ENCODE measurements around the gene WDR93.

Gene WDR93

GRCh38 chr15:89693091-89693490 is 2.5 kb downstream of the WDR93 start:
- H3K4me3 ChIP-seq (ENCODE audit: low read depth, low read length) = no peak overlapping the region
- TF ChIP-seq CTCF (IDR thresholded peaks at IDR 0.05; ENCODE audit: low read depth, low read length) = no peak

DNA sequence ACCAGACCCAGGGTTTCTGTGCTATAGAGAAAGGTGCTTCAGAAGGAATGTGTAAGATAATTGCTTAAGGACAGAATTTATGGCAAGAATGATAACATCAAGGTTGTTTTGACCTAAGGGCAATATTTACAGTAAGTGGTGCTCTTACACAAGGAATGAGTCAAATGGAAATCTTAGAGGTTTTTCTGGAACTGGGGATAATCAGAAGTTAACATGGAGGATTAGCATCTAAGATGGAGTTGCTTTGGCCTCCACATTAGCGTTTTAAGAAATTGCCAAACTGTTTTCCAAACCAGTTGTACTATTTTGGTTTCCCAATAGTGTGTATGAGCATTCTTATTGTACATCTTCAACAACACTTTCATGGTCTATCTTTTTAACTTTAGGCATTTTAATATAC is 3.1 kb downstream of the WDR93 start:
- TF ChIP-seq CTCF (IDR thresholded peaks at IDR 0.05; ENCODE audit: low read depth, low read length) = no peak
- no peak overlapping the region for H3K4me3 ChIP-seq (ENCODE audit: low read depth, low read length)

DNA sequence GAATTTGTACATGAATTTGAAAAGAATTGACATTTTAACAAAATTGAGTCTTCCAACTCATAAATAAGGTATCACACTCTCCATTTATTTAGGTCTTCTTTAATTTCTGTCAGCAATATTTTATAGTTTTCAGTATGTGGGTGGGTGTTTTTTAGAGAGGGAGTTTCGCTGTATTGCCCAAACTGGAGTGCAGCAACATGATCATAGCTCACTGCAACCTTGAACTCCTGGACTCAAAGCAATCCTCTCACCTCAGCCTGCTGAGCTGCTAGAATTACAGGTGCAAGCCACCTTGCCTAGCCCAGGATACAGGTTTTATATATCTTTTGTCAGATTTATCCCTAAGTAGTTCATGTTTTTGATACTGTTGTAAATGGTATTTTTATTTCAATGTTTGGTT is 4.6 kb downstream of the WDR93 start:
- no peak overlapping the region for H3K4me3 ChIP-seq (ENCODE audit: low read depth, low read length)
- no peak for TF ChIP-seq CTCF (IDR thresholded peaks at IDR 0.05; ENCODE audit: low read depth, low read length)

GRCh38 chr15:89704411-89704810 is 13.8 kb downstream of the WDR93 start:
- H3K4me3 ChIP-seq (ENCODE audit: low read depth, low read length) = no peak overlapping the region
- no peak for TF ChIP-seq CTCF (IDR thresholded peaks at IDR 0.05; ENCODE audit: low read depth, low read length)

- TF ChIP-seq CTCF (IDR thresholded peaks at IDR 0.05; ENCODE audit: low read depth, low read length) = no peak
- H3K4me3 ChIP-seq (ENCODE audit: low read depth, low read length) = no peak overlapping the region
Observed at GRCh38 chr15:89707577-89707976, 17.0 kb downstream of the WDR93 start.

- no peak for TF ChIP-seq CTCF (IDR thresholded peaks at IDR 0.05; ENCODE audit: low read depth, low read length)
- H3K4me3 ChIP-seq (ENCODE audit: low read depth, low read length) = no peak overlapping the region
Observed at GRCh38 chr15:89714775-89715174, 24.2 kb downstream of the WDR93 start.

GRCh38 chr15:89723031-89723430 is 32.4 kb downstream of the WDR93 start:
- H3K4me3 ChIP-seq (ENCODE audit: low read depth, low read length) = no peak overlapping the region
- TF ChIP-seq CTCF (IDR thresholded peaks at IDR 0.05; ENCODE audit: low read depth, low read length) = no peak
